WTC11 (cell line): Measurements from ENCODE around the gene DDR2. TPM values are rescaled to one million over a fixed set of nuclear protein-coding genes. Genes with fewer than 3 reads are reported as not detected.

ENCODE experiments used
- ATAC-seq: fragments of 200-7000 bp; cut with Tn5 transposase; 2 replicates; pipeline ENCODE4 v1.10.0; 2021; ENCODE audit warnings: mild to moderate bottlenecking, moderate library complexity
- CTCF ChIA-PET: fragments of 300-600 bp; sonication (Branson Sonifier 250); formaldehyde crosslinking; loops from one replicate; lab custom pipeline; 2021; ENCODE audit warnings: antibody characterized with exemption; lab: Charles Lee
- POLR2A ChIA-PET: fragments of 350-600 bp; sonication (Branson Sonifier 250); formaldehyde crosslinking; loops from one replicate; lab custom pipeline; 2021; ENCODE audit warnings: antibody characterized with exemption; lab: Charles Lee
- DNase-seq: peaks from one replicate; pipeline ENCODE4 v3.0.0; 2021; ENCODE audit warnings: low spot score
- H3K27ac Mint-ChIP-seq: 2 replicates; pipeline ENCODE4 v1.8.0; 2021; ENCODE audit warnings: mixed read lengths
- H3K27me3 Mint-ChIP-seq: 2 replicates; pipeline ENCODE4 v1.8.0; 2021; ENCODE audit warnings: low read depth, mild to moderate bottlenecking, moderate library complexity, mixed read lengths
- H3K36me3 Mint-ChIP-seq: 2 replicates; pipeline ENCODE4 v1.8.0; 2021; ENCODE audit warnings: mixed read lengths
- H3K4me1 Mint-ChIP-seq: 2 replicates; pipeline ENCODE4 v1.8.0; 2022; ENCODE audit warnings: mixed read lengths
- H3K4me3 Mint-ChIP-seq: 2 replicates; pipeline ENCODE4 v1.8.0; 2021; ENCODE audit warnings: mild to moderate bottlenecking, moderate library complexity, mixed read lengths
- H3K9me3 Mint-ChIP-seq: 2 replicates; pipeline ENCODE4 v1.8.0; 2021; ENCODE audit warnings: mixed read lengths
- ATF1 ChIP-seq: sonication (generic); formaldehyde crosslinking; IDR thresholded peaks from 2 replicates; pipeline ENCODE4 v1.8.1; 2023; ENCODE audit warnings: mild to moderate bottlenecking, moderate library complexity, missing genetic modification reagents
- ATF2 ChIP-seq: sonication (generic); formaldehyde crosslinking; IDR thresholded peaks from 2 replicates; pipeline ENCODE4 v1.8.1; 2022; ENCODE audit warnings: low read depth, missing genetic modification reagents, borderline replicate concordance
- CBFB ChIP-seq: sonication (generic); formaldehyde crosslinking; IDR thresholded peaks from 2 replicates; pipeline ENCODE4 v1.8.1; 2022; ENCODE audit warnings: mild to moderate bottlenecking, low read depth, missing genetic modification reagents
- CDX4 ChIP-seq: fragments of 250-450 bp; sonication (Bioruptor Pico); IDR thresholded peaks from 2 replicates; pipeline ENCODE4 v1.9.0; 2021; ENCODE audit warnings: moderate library complexity, mild to moderate bottlenecking, inconsistent platforms, borderline replicate concordance
- ELF4 ChIP-seq: sonication (generic); formaldehyde crosslinking; IDR thresholded peaks from 2 replicates; pipeline ENCODE4 v1.8.1; 2022; ENCODE audit warnings: low read depth, mild to moderate bottlenecking, moderate library complexity, missing genetic modification reagents
- ETV6 ChIP-seq: sonication (generic); formaldehyde crosslinking; IDR thresholded peaks from 2 replicates; pipeline ENCODE4 v1.8.1; 2022; ENCODE audit warnings: mild to moderate bottlenecking, missing genetic modification reagents
- FOXJ3 ChIP-seq: sonication (generic); formaldehyde crosslinking; IDR thresholded peaks from 2 replicates; pipeline ENCODE4 v1.9.0; 2021; ENCODE audit warnings: missing genetic modification reagents, mild to moderate bottlenecking, borderline replicate concordance
- FOXK1 ChIP-seq: sonication (generic); formaldehyde crosslinking; IDR thresholded peaks from 2 replicates; pipeline ENCODE4 v1.8.0; 2022; ENCODE audit warnings: mild to moderate bottlenecking, moderate library complexity, missing genetic modification reagents
- GABPB1 ChIP-seq: sonication (generic); formaldehyde crosslinking; IDR thresholded peaks from 2 replicates; pipeline ENCODE4 v1.8.1; 2023; ENCODE audit warnings: mild to moderate bottlenecking, missing genetic modification reagents
- HMGA2 ChIP-seq: fragments of 250-450 bp; sonication (Bioruptor Pico); IDR thresholded peaks from 2 replicates; pipeline ENCODE4 v1.4.0; 2021; ENCODE audit warnings: mild to moderate bottlenecking, moderate library complexity
- NFATC4 ChIP-seq: fragments of 250-450 bp; sonication (Bioruptor Pico); IDR thresholded peaks from 2 replicates; pipeline ENCODE4 v1.9.0; 2021; ENCODE audit warnings: mild to moderate bottlenecking
- NFYB ChIP-seq: sonication (generic); formaldehyde crosslinking; conservative IDR thresholded peaks from 2 replicates; pipeline ENCODE4 v1.8.0; 2022; ENCODE audit warnings: low read depth, missing genetic modification reagents
- NR2C2 ChIP-seq: sonication (generic); formaldehyde crosslinking; IDR thresholded peaks from 2 replicates; pipeline ENCODE4 v1.8.0; 2022; ENCODE audit warnings: mild to moderate bottlenecking, missing genetic modification reagents
- PRRX2 ChIP-seq: fragments of 250-450 bp; sonication (Bioruptor Pico); IDR thresholded peaks from 2 replicates; pipeline ENCODE4 v1.8.0; 2021; ENCODE audit warnings: mild to moderate bottlenecking
- RORB ChIP-seq: fragments of 250-450 bp; sonication (Bioruptor Pico); IDR thresholded peaks from 2 replicates; pipeline ENCODE4 v1.9.0; 2021; ENCODE audit warnings: mild to moderate bottlenecking
- SMAD3 ChIP-seq: sonication (generic); formaldehyde crosslinking; IDR thresholded peaks from 2 replicates; pipeline ENCODE4 v1.8.0; 2022; ENCODE audit warnings: missing genetic modification reagents, mild to moderate bottlenecking, borderline replicate concordance
- ZNF138 ChIP-seq: sonication (generic); formaldehyde crosslinking; conservative IDR thresholded peaks from 2 replicates; pipeline ENCODE4 v1.8.1; 2022; ENCODE audit warnings: mild to moderate bottlenecking, moderate library complexity, missing genetic modification reagents
- ZNF219 ChIP-seq: sonication (generic); formaldehyde crosslinking; IDR thresholded peaks from 2 replicates; pipeline ENCODE4 v1.8.0; 2023; ENCODE audit warnings: missing genetic modification reagents, mild to moderate bottlenecking, borderline replicate concordance
- ZNF263 ChIP-seq: sonication (generic); formaldehyde crosslinking; IDR thresholded peaks from 2 replicates; pipeline ENCODE4 v1.8.1; 2022; ENCODE audit warnings: low read depth, mild to moderate bottlenecking, moderate library complexity, missing genetic modification reagents
- ZNF396 ChIP-seq: fragments of 250-450 bp; sonication (Bioruptor Pico); IDR thresholded peaks from 2 replicates; pipeline ENCODE4 v1.8.0; 2021; ENCODE audit warnings: mild to moderate bottlenecking, moderate library complexity, borderline replicate concordance
- ZNF416 ChIP-seq: fragments of 250-450 bp; sonication (Bioruptor Pico); IDR thresholded peaks from 2 replicates; pipeline ENCODE4 v1.9.0; 2021; ENCODE audit warnings: mild to moderate bottlenecking, inconsistent platforms
- ZNF512 ChIP-seq: sonication (generic); formaldehyde crosslinking; IDR thresholded peaks from 2 replicates; pipeline ENCODE4 v1.8.1; 2022; ENCODE audit warnings: missing genetic modification reagents, borderline replicate concordance
- total RNA-seq: library from RNA; stranded (reverse); gene quantifications from 3 replicates; pipeline ENCODE4 v1.2.3, GENCODE V29; 2021

DDR2 gene
- total RNA-seq, 1 experiment from 2014 or later, result 0.85 TPM

GRCh38 chr1:162678439-162678838, 46.2 kb downstream of the DDR2 start:
- H3K9me3 Mint-ChIP-seq, result peaks cover 19% of the 10 kb centered on the region
- CTCF ChIA-PET, result no interaction called here
- H3K4me1 Mint-ChIP-seq, result peaks cover 10% of the 10 kb centered on the region; the same call in 1 of the 2 replicates
- no peak for ATAC-seq
- POLR2A ChIA-PET, result no interaction called here
- H3K27me3 Mint-ChIP-seq, result no peaks in the 10 kb centered on the region
- H3K27ac Mint-ChIP-seq, result no peak overlapping the region
- TF ChIP-seq ZNF219 (CRISPR knock-in tag) (no peak), NFYB (CRISPR knock-in tag) (no peak), SMAD3 (CRISPR knock-in tag) (no peak), RORB (CRISPR knock-in tag) (no peak)
- H3K4me3 Mint-ChIP-seq, result no peak overlapping the region
- no peak for DNase-seq
- no peaks in the 10 kb centered on the region for H3K36me3 Mint-ChIP-seq

GRCh38 chr1:162679298-162679697, 47.0 kb downstream of the DDR2 start:
- TF ChIP-seq ZNF138 (no peak), ZNF512 (no peak), ZNF263 (CRISPR knock-in tag) (no peak), ZNF416 (no peak), ZNF396 (CRISPR knock-in tag) (no peak), CBFB (no peak), GABPB1 (CRISPR knock-in tag) (no peak)
- ChIA-PET POLR2A (no interaction called here), CTCF (no interaction called here)
- no peak overlapping the region for H3K27ac Mint-ChIP-seq
- DNase-seq (no peak), ATAC-seq (no peak)
- no peak overlapping the region for H3K4me3 Mint-ChIP-seq
- H3K27me3 Mint-ChIP-seq, result no peaks in the 10 kb centered on the region
- peaks cover 10% of the 10 kb centered on the region; the same call in 1 of the 2 replicates for H3K4me1 Mint-ChIP-seq
- peaks cover 19% of the 10 kb centered on the region for H3K9me3 Mint-ChIP-seq
- H3K36me3 Mint-ChIP-seq, result no peaks in the 10 kb centered on the region

- Mint-ChIP-seq H3K27me3 (no peaks in the 10 kb centered on the region), H3K4me1 (peaks cover 10% of the 10 kb centered on the region; the same call in 1 of the 2 replicates), H3K4me3 (no peak overlapping the region), H3K36me3 (no peaks in the 10 kb centered on the region), H3K27ac (no peak overlapping the region; the same call in 1 of the 2 replicates), H3K9me3 (peaks cover 19% of the 10 kb centered on the region)
- ChIA-PET CTCF (no interaction called here), POLR2A (interaction anchor here (1.0 kb wide), 1 partner anchor 14 kb away, joined by 3 read pairs; no protein-coding TSS in a partner anchor)
- TF ChIP-seq FOXJ3 (CRISPR knock-in tag) (no peak), ETV6 (CRISPR knock-in tag) (no peak), CDX4 (CRISPR knock-in tag) (no peak), FOXK1 (CRISPR knock-in tag) (no peak), NR2C2 (CRISPR knock-in tag) (no peak), NFATC4 (CRISPR knock-in tag) (no peak)
- ATAC-seq, result no peak
- no peak for DNase-seq
These were observed 48.3 kb downstream of the DDR2 start for GRCh38 chr1:162680419-162681121.

GRCh38 chr1:162681122-162681436, 48.8 kb downstream of the DDR2 start:
- Mint-ChIP-seq H3K4me1 (peaks cover 10% of the 10 kb centered on the region; the same call in 1 of the 2 replicates), H3K27ac (no peak overlapping the region), H3K4me3 (no peak overlapping the region), H3K9me3 (peaks cover 19% of the 10 kb centered on the region), H3K36me3 (no peaks in the 10 kb centered on the region)
- ATAC-seq, result no peak
- ChIA-PET POLR2A (no interaction called here), CTCF (no interaction called here)
- DNase-seq, result no peak
- no peak for TF ChIP-seq ATF2 (CRISPR knock-in tag)
- no peak for TF ChIP-seq ELF4 (CRISPR knock-in tag)
- no peak for TF ChIP-seq ATF1
- no peak for TF ChIP-seq CBFB
- TF ChIP-seq HMGA2 (CRISPR knock-in tag), result no peak
- no peak for TF ChIP-seq PRRX2 (CRISPR knock-in tag)
- TF ChIP-seq ZNF138, result no peak
- no peak for TF ChIP-seq FOXJ3 (CRISPR knock-in tag)
- TF ChIP-seq, all 79 proteins: peak for 0
- H3K27me3 Mint-ChIP-seq, result no peaks in the 10 kb centered on the region
